Neuron (in vitro differentiated cells): ENCODE results near the gene N4BP2L2.
"Not testable (repeated sequence)": the region's sequence is repeated elsewhere in the genome, so short reads cannot be mapped to it uniquely, and the experiment has no call there.

Source experiments
- H2AFZ ChIP-seq: one replicate; pipeline ENCODE4 v1.6.1; 2013; ENCODE audit warnings: low read depth, mild to moderate bottlenecking, inconsistent platforms, low read length, moderate library complexity
- H3K27me3 ChIP-seq: one replicate; pipeline ENCODE4 v1.6.1; 2013; ENCODE audit warnings: low read length; ENCODE audit not compliant: insufficient read depth
- H3K36me3 ChIP-seq: one replicate; pipeline ENCODE4 v1.6.1; 2013; ENCODE audit warnings: low read length; ENCODE audit not compliant: insufficient read depth
- H3K4me1 ChIP-seq: one replicate; pipeline ENCODE4 v1.6.1; 2013; ENCODE audit warnings: low read length; ENCODE audit not compliant: insufficient read depth
- H3K4me3 ChIP-seq: 2 replicates; pipeline ENCODE4 v1.5.1; 2013; ENCODE audit warnings: mild to moderate bottlenecking, low read length, moderate library complexity
- H3K9me3 ChIP-seq: one replicate; pipeline ENCODE4 v1.6.1; 2013; ENCODE audit warnings: low read length

N4BP2L2 gene

GRCh38 chr13:32538621-32539246 is at the start of gene N4BP2L2:
Gene N4BP2L2, minus strand, starts transcription at chr13:32538795. Its CDS starts 1,768 bp downstream, at chr13:32537027.
- Histone ChIP-seq H2AFZ (peak within 1 kb of the TSS; percentile 89), H3K4me3 (peak within 1 kb of the TSS; percentile 85), H3K9me3 (no peaks in the 10 kb centered on the region), H3K36me3 (peaks cover 24% of the 10 kb centered on the region), H3K27me3 (no peaks in the 10 kb centered on the region), H3K4me1 (peaks cover 11% of the 10 kb centered on the region)

- peaks cover 29% of the 10 kb centered on the region for H3K4me1 ChIP-seq
- H3K27me3 ChIP-seq = no peaks in the 10 kb centered on the region
- no peaks in the 10 kb centered on the region for H3K9me3 ChIP-seq
- no peaks in the 10 kb centered on the region for H3K36me3 ChIP-seq
- H3K4me3 ChIP-seq = peak overlapping the region; percentile 62
- no peak overlapping the region for H2AFZ ChIP-seq
These were observed 49.2 kb upstream of the N4BP2L2 start for GRCh38 chr13:32587811-32588170.

GRCh38 chr13:32587011-32587810 is 48.6 kb upstream of the N4BP2L2 start:
- Histone ChIP-seq H2AFZ (peak overlapping the region; percentile 66), H3K9me3 (no peaks in the 10 kb centered on the region), H3K36me3 (no peaks in the 10 kb centered on the region), H3K4me3 (peak overlapping the region; percentile 62), H3K27me3 (no peaks in the 10 kb centered on the region), H3K4me1 (peaks cover 29% of the 10 kb centered on the region)

- Histone ChIP-seq H3K4me3 (peak within 1 kb of the TSS; percentile 75), H3K4me1 (peaks cover 29% of the 10 kb centered on the region), H3K27me3 (no peaks in the 10 kb centered on the region), H3K36me3 (no peaks in the 10 kb centered on the region), H3K9me3 (no peaks in the 10 kb centered on the region), H2AFZ (peak within 1 kb of the TSS; percentile 93)
These were observed 47.7 kb upstream of the N4BP2L2 start, which contains the start of gene PDS5B for GRCh38 chr13:32586080-32586900. Gene PDS5B, plus strand, starts transcription at chr13:32586452. Its CDS starts 62,321 bp downstream, at chr13:32648773.

GRCh38 chr13:32585550-32586079 is 47.0 kb upstream of the N4BP2L2 start:
- H2AFZ ChIP-seq = peak overlapping the region; percentile 93
- no peaks in the 10 kb centered on the region for H3K36me3 ChIP-seq
- H3K4me1 ChIP-seq = peaks cover 28% of the 10 kb centered on the region
- H3K27me3 ChIP-seq = no peaks in the 10 kb centered on the region
- no peaks in the 10 kb centered on the region for H3K9me3 ChIP-seq
- H3K4me3 ChIP-seq = peak overlapping the region; percentile 75

GRCh38 chr13:32582991-32583390 is 44.4 kb upstream of the N4BP2L2 start:
- Histone ChIP-seq H3K36me3 (no peaks in the 10 kb centered on the region), H2AFZ (no peak overlapping the region), H3K4me1 (peaks cover 6% of the 10 kb centered on the region), H3K4me3 (no peak overlapping the region), H3K27me3 (no peaks in the 10 kb centered on the region), H3K9me3 (no peaks in the 10 kb centered on the region)

- Histone ChIP-seq H3K36me3 (no peaks in the 10 kb centered on the region), H3K27me3 (no peaks in the 10 kb centered on the region), H2AFZ (no peak overlapping the region), H3K4me1 (peaks cover 6% of the 10 kb centered on the region), H3K9me3 (peaks cover 4% of the 10 kb centered on the region), H3K4me3 (no peak overlapping the region)
These were observed 43.7 kb upstream of the N4BP2L2 start for GRCh38 chr13:32582281-32582680.

GRCh38 chr13:32581177-32581786 is 42.7 kb upstream of the N4BP2L2 start:
- Histone ChIP-seq H2AFZ (no peak overlapping the region), H3K9me3 (peaks cover 6% of the 10 kb centered on the region), H3K4me3 (no peak overlapping the region), H3K4me1 (peaks cover 6% of the 10 kb centered on the region), H3K27me3 (no peaks in the 10 kb centered on the region), H3K36me3 (no peaks in the 10 kb centered on the region)

GRCh38 chr13:32577032-32577431 is 38.4 kb upstream of the N4BP2L2 start:
- Histone ChIP-seq H3K4me1 (no peaks in the 10 kb centered on the region), H3K27me3 (no peaks in the 10 kb centered on the region), H3K36me3 (no peaks in the 10 kb centered on the region), H3K9me3 (peaks cover 6% of the 10 kb centered on the region), H3K4me3 (no peak overlapping the region), H2AFZ (no peak overlapping the region)

GRCh38 chr13:32575687-32576086 is 37.1 kb upstream of the N4BP2L2 start:
- not testable (repeated sequence) for H3K9me3 ChIP-seq, H3K27me3 ChIP-seq, H3K36me3 ChIP-seq, H3K4me1 ChIP-seq, H3K4me3 ChIP-seq, H2AFZ ChIP-seq

GRCh38 chr13:32560842-32561241 is 22.2 kb upstream of the N4BP2L2 start:
- H2AFZ ChIP-seq, H3K27me3 ChIP-seq, H3K4me3 ChIP-seq, H3K4me1 ChIP-seq, H3K9me3 ChIP-seq, H3K36me3 ChIP-seq: not testable (repeated sequence)

GRCh38 chr13:32555613-32556012 is 17.0 kb upstream of the N4BP2L2 start:
- H3K4me1 ChIP-seq = no peaks in the 10 kb centered on the region
- H3K36me3 ChIP-seq = no peaks in the 10 kb centered on the region
- no peaks in the 10 kb centered on the region for H3K9me3 ChIP-seq
- no peak overlapping the region for H3K4me3 ChIP-seq
- H3K27me3 ChIP-seq = no peaks in the 10 kb centered on the region
- H2AFZ ChIP-seq = no peak overlapping the region
